GM18861 (cell line): Measurements from ENCODE around the gene CYTH3.

Experiments
- ATAC-seq: cut with Tn5 transposase; IDR thresholded peaks from one replicate; pipeline ENCODE4 v1.9.1; 2021; ENCODE audit not compliant: unreplicated experiment

CYTH3 gene

DNA sequence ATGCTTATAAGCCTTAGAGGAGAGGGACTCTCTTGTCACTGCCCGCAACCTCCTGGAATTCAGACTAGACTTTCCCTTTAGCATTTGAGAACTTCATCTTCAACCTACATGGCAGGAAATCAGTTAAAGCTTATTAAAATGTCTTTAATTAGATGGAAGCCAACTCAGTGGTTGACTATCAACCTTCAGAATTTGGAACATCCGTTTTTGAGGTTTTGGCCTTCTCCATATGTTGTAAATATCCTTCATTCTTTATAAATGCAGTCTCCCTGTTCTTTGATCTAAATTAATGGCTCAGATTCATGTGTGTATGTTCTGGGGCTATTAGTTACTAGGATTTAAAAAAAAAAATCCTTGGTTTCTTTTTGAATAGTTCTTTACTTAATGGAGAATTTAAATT, 156.2 kb downstream of the CYTH3 start:
- ATAC-seq = no peak
